ENCODE results near the gene SNTG2. TPM values are rescaled to one million over a fixed set of nuclear protein-coding genes. Genes with fewer than 3 reads are reported as not detected.
A peak's percentile ranks its signal among the peaks of the same experiment; 100 is the strongest.

SNTG2 gene
- total RNA-seq, 8 experiments from 2014 or later = 0.21 to 2.8 (median 1.1) TPM

DNA sequence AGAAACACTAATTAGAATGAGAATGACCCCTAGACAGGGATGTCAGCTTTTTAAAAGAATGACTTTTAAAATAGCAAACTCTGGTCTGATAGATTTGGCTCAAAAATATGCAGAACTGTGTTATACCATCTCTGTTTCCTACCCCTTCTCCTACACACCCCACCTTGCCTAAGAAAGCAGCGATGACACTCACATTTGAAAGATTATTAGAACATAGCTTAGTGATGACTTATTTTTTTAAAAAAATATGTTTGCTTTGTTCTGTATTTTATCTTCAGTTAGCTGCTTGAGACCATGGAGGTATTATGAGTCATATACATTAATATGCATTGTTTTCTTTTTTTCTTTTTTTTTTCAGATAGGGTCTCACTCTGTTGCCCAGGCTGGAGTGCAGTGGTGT lies 286.0 kb downstream of the SNTG2 start:
- H3K4me3 ChIP-seq = no peak overlapping the region
- in situ Hi-C loops (cut with MboI; ENCODE audit: low pct_unique_long_range_greater_than_20kb in 2 of 9, low sequenced_read_pairs in 9 of 9, unreplicated experiment in 9 of 9) = no loop called here
- WGBS, 10 experiments = 0 to 100% (median 71%) methylated on average over 1 of the region's 1 CpG; no CpG with 5 or more reads in 1 of the 10 experiments
- H3K27ac ChIP-seq = no peak overlapping the region
- no peaks in the 10 kb centered on the region for H3K4me1 ChIP-seq (replicated peaks in 1 of 2)
- no peak for ATAC-seq (replicated peaks in 6 of 8)

DNA sequence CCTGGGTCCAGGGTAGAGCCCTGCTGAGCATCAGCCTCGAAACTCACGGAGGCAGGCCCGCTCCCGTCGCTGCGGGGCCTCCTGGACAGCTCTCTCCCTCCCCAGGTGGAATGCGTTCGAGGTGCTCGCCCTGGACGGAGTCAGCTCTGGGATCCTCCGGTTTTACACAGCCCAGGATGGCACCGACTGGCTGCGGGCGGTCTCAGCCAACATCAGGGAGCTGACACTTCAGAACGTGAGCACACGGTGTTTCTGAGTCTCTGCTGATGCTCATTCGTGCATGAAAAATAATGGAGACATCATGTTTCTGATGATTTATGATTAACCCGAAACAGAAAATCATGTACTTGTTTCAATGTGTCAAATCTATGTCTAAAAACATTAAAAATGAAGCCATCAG lies 287.1 kb downstream of the SNTG2 start:
- Histone ChIP-seq H3K27ac (no peak overlapping the region), H3K4me3 (no peak overlapping the region), H3K4me1 (replicated peaks in 1 of 2) (no peaks in the 10 kb centered on the region)
- peak in 2 of 8 experiments; percentile 43 to 55 for ATAC-seq (replicated peaks in 6 of 8)
- in situ Hi-C loops (cut with MboI; ENCODE audit: low pct_unique_long_range_greater_than_20kb in 2 of 9, low sequenced_read_pairs in 9 of 9, unreplicated experiment in 9 of 9) = no loop called here
- 0 to 94% (median 39%) methylated on average over 1 to 8 of the region's 18 CpGs; no CpG with 5 or more reads in 1 of the 10 experiments for WGBS, 10 experiments

DNA sequence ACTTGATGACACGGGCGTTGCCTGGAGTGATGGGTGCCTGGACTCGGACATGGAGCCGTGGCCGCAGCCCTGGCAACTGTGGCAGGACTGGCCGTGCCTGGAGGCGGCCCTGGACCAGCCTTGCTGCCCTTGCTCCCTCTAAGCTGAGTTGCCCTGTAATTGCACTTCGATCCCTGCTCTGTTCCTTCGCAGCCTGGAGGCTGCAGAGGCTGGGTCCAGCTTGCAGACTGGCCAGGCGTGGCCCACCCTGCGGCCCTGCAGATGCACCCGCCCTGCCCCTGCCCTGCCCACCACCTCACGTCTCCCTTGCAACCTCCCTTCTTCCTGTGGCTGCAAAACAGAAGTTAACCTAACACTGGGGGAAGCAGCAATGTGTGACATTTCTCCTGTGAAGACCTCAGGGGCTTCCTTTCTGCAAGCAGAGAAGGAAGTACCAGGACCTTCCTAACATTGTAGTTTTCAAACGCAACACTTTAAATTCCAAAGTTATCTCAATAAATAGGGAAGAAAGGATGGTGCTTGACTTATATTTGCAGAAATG lies 288.0 kb downstream of the SNTG2 start:
- WGBS, 10 experiments = 30 to 93% (median 83%) methylated on average over 2 to 6 of the region's 14 CpGs; no CpG with 5 or more reads in 5 of the 10 experiments
- no peak overlapping the region for H3K4me3 ChIP-seq
- ATAC-seq (replicated peaks in 6 of 8) = peak in 1 of 8 experiments; percentile 69

DNA sequence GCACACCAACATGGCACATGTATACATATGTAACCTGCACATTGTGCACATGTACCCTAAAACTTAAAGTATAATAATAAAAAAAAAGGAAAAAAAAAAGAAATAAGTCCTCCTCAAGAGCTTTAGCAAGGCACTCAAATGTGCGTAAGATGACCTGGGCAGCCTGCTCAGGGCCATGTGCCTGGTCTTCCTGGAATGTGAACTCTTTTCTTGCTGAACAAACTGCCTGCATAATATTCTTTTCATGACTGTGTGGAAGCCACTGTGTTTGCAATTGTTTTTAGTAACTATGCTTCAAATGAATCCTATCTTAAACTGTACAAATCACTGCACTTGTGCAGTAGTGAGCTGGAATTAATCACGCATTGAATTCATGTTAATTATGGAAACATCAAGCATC lies 294.5 kb downstream of the SNTG2 start:
- 8 to 100% (median 58%) methylated on average over 1 to 2 of the region's 2 CpGs; no CpG with 5 or more reads in 3 of the 10 experiments for WGBS, 10 experiments
- in situ Hi-C loops (cut with MboI; ENCODE audit: low pct_unique_long_range_greater_than_20kb in 2 of 9, low sequenced_read_pairs in 9 of 9, unreplicated experiment in 9 of 9) = no loop called here
- Histone ChIP-seq H3K4me1 (replicated peaks in 1 of 2) (no peaks in the 10 kb centered on the region), H3K27ac (no peak overlapping the region), H3K4me3 (no peak overlapping the region)
- no peak for ATAC-seq (replicated peaks in 6 of 8)

More for the DNA sequence above, 288.0 kb downstream of the SNTG2 start:
- no peak overlapping the region for H3K27ac ChIP-seq
- H3K4me1 ChIP-seq (replicated peaks in 1 of 2) = no peaks in the 10 kb centered on the region
- in situ Hi-C loops (cut with MboI; ENCODE audit: low pct_unique_long_range_greater_than_20kb in 2 of 9, low sequenced_read_pairs in 9 of 9, unreplicated experiment in 9 of 9) = no loop called here

DNA sequence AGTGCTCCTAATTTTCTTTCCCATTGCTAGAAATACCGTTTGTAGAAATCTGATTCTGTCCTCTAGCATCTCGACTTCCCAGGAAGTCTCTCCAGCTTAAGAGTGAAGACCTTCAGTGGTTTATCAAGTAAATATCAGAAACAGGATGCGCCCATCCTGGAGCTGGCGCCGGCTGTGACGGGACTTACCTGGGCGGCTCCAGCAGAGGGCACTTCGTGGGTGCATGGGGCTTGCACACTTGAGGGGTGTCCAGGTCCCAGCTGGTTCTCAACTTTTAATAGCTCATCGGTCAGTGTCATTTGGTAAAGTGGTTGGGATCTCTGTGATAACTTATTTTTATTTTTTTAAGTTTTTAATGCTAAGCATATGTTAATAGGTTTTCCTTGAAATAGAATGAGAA lies 295.6 kb downstream of the SNTG2 start:
- no peak overlapping the region for H3K27ac ChIP-seq
- no peak overlapping the region for H3K4me3 ChIP-seq
- H3K4me1 ChIP-seq (replicated peaks in 1 of 2) = no peaks in the 10 kb centered on the region
- 19 to 97% (median 74%) methylated on average over 2 to 7 of the region's 9 CpGs; no CpG with 5 or more reads in 1 of the 10 experiments for WGBS, 10 experiments
- no peak for ATAC-seq (replicated peaks in 6 of 8)
- in situ Hi-C loops (cut with MboI; ENCODE audit: low pct_unique_long_range_greater_than_20kb in 2 of 9, low sequenced_read_pairs in 9 of 9, unreplicated experiment in 9 of 9) = no loop called here

DNA sequence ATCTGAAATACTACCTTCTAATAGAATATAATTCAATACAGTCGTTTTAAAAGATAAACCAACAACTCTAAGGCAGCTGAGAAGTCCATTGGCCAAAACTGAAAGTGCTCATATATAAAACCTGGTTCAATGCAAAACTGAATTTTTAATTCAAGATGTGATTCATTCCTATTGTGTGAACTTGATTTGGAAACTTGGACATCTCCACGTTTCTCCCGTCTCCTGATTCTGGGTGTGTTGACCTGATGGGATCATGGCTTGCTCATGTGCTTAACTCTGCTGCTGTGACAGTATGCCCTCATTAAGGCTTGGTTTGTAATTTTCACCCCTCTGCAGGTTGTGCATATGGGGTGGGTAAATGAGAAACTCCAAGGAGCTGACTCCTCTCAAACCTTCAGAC lies 296.3 kb downstream of the SNTG2 start:
- WGBS, 10 experiments = 0 to 96% (median 73%) methylated on average over 1 to 3 of the region's 3 CpGs; no CpG with 5 or more reads in 1 of the 10 experiments

DNA sequence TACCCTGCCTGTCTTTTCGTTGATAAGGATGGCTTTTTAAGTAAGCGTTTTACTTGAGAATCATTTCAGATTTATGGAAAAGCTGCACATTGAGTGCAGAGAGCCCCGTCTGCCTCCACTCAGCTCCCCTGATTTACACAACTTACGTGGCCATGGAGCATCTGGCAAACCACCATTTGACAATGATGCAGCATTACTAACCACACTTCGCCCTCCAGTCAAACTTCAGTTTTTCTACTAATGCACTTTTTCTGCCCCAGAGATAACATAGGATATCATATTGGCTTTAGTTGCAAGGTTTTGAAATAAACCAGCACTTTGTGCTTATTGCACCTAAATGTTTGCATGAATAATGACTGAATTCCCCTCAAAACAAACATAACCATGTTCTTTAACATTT lies 297.5 kb downstream of the SNTG2 start:
- no peak overlapping the region for H3K27ac ChIP-seq
- in situ Hi-C loops (cut with MboI; ENCODE audit: low pct_unique_long_range_greater_than_20kb in 2 of 9, low sequenced_read_pairs in 9 of 9, unreplicated experiment in 9 of 9) = no loop called here
- WGBS, 10 experiments = 15 to 86% (median 73%) methylated on average over 1 to 4 of the region's 5 CpGs
- H3K4me1 ChIP-seq (replicated peaks in 1 of 2) = no peaks in the 10 kb centered on the region
- H3K4me3 ChIP-seq = no peak overlapping the region
- peak in 1 of 8 experiments; percentile 31 for ATAC-seq (replicated peaks in 6 of 8)

More for the DNA sequence above, 296.3 kb downstream of the SNTG2 start:
- no peak overlapping the region for H3K4me3 ChIP-seq
- no peak overlapping the region for H3K27ac ChIP-seq
- peak in 2 of 8 experiments; percentile 53 to 79 for ATAC-seq (replicated peaks in 6 of 8)
- in situ Hi-C loops (cut with MboI; ENCODE audit: low pct_unique_long_range_greater_than_20kb in 2 of 9, low sequenced_read_pairs in 9 of 9, unreplicated experiment in 9 of 9) = no loop called here
- no peaks in the 10 kb centered on the region for H3K4me1 ChIP-seq (replicated peaks in 1 of 2)

DNA sequence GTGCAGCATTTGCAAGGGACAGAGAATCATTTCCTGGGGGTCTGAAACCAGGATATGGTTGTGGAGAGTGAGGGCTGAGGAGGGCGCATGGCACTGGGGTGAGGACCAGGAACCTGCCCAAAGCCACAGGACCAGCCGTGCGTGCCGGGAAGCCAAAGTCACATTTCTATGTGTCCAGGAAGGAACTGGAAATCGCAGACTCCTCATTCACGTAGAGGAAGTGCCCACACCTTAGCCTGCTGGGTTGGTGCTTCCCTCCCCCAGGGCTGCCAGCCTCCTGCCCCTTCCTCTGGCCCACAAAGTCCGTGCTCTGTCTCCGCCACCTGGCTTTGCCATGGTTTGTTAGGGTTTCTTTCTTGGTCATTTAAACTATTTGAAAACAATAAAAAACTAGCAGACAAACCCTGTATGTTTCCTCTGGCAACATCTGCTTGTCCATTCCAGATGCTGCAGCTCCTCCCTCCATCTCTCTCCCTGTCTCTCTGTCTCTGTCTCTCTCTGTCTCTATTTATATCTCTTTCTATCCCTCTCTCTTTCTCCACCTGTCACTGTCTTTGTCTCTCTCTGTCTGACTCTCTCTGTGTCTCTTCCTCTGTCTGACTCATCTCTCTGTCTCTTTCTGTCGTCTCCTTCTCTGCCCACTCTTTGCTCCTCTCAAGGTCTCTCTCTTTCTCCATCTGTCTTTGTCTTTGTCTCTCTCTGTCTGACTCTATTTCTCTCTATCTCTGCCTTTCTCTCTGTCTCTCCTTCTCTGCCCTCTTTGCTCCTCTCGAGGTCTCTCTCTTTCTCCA lies 299.4 kb downstream of the SNTG2 start:
- Histone ChIP-seq H3K4me3 (no peak overlapping the region), H3K4me1 (replicated peaks in 1 of 2) (no peaks in the 10 kb centered on the region), H3K27ac (no peak overlapping the region)
- no peak for ATAC-seq (replicated peaks in 6 of 8)
- 3 to 100% (median 72%) methylated on average over 1 to 4 of the region's 10 CpGs; no CpG with 5 or more reads in 1 of the 10 experiments for WGBS, 10 experiments
- in situ Hi-C loops (cut with MboI; ENCODE audit: low pct_unique_long_range_greater_than_20kb in 2 of 9, low sequenced_read_pairs in 9 of 9, unreplicated experiment in 9 of 9) = no loop called here

DNA sequence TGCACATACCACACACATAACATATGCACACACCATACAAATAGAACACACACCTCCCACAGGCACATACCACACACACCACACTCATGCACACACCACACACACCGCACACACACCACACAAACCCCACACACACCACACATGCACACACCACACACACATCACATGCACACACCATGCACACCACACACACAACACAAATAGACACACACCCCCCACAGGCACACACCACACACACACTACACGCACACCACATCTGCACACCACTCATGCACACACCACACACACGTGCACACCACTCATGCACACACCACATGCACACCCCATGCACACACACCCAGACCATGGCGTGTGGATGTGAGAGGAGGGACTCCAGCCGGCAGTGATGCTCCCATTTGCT lies 300.9 kb downstream of the SNTG2 start:
- Histone ChIP-seq H3K27ac (no peak overlapping the region), H3K4me3 (no peak overlapping the region), H3K4me1 (replicated peaks in 1 of 2) (peaks cover 1% of the 10 kb centered on the region in 2 donors)
- in situ Hi-C loops (cut with MboI; ENCODE audit: low pct_unique_long_range_greater_than_20kb in 2 of 9, low sequenced_read_pairs in 9 of 9, unreplicated experiment in 9 of 9) = no loop called here
- ATAC-seq (replicated peaks in 6 of 8) = no peak
- WGBS, 10 experiments = 4 to 100% (median 60%) methylated on average over 1 to 3 of the region's 5 CpGs; no CpG with 5 or more reads in 5 of the 10 experiments

DNA sequence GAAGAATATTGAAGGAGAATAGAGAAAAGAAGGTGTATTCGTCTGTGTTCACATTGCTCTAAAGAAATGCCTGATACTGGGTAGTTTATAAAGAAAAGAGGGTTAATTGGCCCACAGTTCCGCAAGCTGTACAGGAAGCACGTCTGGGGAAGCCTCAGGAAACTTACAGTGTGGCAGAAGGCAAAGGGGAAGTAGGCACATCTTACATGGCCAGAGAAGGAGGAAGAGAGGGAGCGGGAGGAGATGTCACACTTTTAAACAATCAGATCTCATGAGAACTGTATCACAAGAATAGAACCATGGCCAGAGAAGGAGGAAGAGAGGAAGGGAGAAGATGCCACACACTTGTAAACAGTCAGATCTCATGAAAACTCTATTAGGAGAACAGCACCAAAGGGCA lies 303.0 kb downstream of the SNTG2 start:
- in situ Hi-C loops (cut with MboI; ENCODE audit: low pct_unique_long_range_greater_than_20kb in 2 of 9, low sequenced_read_pairs in 9 of 9, unreplicated experiment in 9 of 9) = no loop called here

DNA sequence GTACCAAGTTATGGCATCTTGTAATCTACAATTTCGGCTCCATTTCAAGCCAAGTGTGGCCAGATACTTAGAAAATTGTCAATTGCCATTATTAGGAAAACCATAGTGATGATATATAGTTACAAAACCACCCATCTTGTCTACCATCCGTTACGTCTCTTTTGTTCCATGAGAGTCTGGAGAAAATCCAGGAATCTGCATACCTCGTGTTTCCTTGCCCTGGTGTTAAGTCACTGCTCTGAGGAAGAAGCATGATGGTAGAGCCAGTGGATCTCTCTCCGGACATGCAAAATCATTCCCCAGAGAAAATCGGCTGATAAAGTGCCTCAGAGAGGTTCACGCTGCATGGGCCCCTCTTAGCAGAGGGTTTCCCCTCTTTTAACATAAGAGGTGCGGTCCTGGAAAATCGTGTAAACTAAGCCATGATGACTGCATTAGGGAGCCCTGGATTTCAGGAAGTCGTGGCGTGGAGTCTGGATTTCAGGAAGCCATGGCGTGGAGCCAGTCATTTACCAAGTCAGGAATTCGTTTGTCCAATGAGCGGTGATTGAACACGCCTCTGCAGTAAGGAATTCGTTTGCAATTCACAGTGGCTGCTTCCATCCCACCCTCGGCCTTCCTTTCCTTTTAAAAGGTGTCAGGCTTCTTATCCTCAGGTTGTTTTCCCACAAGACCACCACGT lies 304.2 kb downstream of the SNTG2 start:
- WGBS, 10 experiments = 0 to 100% (median 66%) methylated on average over 2 to 13 of the region's 18 CpGs
- no peak overlapping the region for H3K4me3 ChIP-seq
- peak in 2 of 8 experiments; percentile 58 to 72 for ATAC-seq (replicated peaks in 6 of 8)
- H3K27ac ChIP-seq = no peak overlapping the region
- H3K4me1 ChIP-seq (replicated peaks in 1 of 2) = peaks cover 9 to 18% of the 10 kb centered on the region in 2 donors
- in situ Hi-C loops (cut with MboI; ENCODE audit: low pct_unique_long_range_greater_than_20kb in 2 of 9, low sequenced_read_pairs in 9 of 9, unreplicated experiment in 9 of 9) = no loop called here

More for the DNA sequence above, 303.0 kb downstream of the SNTG2 start:
- 20 to 100% (median 49%) methylated on average over 1 to 4 of the region's 4 CpGs for WGBS, 10 experiments
- no peak overlapping the region for H3K27ac ChIP-seq
- H3K4me3 ChIP-seq = no peak overlapping the region
- H3K4me1 ChIP-seq (replicated peaks in 1 of 2) = peaks cover 9 to 18% of the 10 kb centered on the region in 2 donors
- ATAC-seq (replicated peaks in 6 of 8) = no peak

DNA sequence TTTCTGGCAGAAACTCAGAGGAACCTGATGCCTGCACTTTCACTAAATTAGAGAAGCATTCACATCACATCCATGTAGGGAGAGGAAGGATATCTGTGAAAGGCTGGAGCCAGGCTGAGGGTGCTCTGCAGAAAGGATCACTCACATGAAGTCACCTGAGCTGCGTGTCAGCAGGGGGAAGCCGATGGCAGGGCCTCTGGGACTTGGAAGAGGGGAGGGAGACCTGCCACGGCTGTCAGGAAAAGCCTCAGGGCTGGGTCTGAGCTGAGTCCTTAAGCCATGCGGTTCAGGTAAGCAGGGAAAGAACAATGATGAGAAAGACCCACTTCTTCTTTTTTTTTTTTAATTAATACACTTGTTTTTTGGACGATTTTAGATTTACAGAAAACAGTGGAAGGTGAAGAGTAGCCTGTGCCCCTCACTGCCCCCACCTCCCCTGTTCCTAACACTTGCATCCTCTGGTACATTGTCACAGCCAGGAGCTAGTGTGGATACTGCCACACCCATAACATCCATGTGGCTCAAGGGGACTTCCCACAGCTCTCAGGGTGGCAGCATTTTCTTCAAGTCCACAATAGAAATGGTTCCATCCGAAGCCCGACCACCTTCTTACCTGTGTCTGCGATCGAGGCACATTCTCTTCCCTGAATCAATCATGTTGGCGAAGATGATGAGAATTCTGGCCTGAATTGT lies 306.1 kb downstream of the SNTG2 start:
- ATAC-seq (replicated peaks in 6 of 8) = peak in 5 of 8 experiments; percentile 43 to 90 (median 83)
- in situ Hi-C loops (cut with MboI; ENCODE audit: low pct_unique_long_range_greater_than_20kb in 2 of 9, low sequenced_read_pairs in 9 of 9, unreplicated experiment in 9 of 9) = no loop called here
- no peak overlapping the region for H3K4me3 ChIP-seq
- 0 to 100% (median 71%) methylated on average over 1 to 7 of the region's 10 CpGs; no CpG with 5 or more reads in 3 of the 10 experiments for WGBS, 10 experiments
- peaks cover 9 to 18% of the 10 kb centered on the region in 2 donors for H3K4me1 ChIP-seq (replicated peaks in 1 of 2)
- H3K27ac ChIP-seq = peak overlapping the region in 1 of 2 donors; percentile 60
